HG03342 (cell line): ENCODE data around the gene EEFSEC.

Experiments
- ATAC-seq: cut with Tn5 transposase; IDR thresholded peaks from one replicate; pipeline ENCODE4 v1.9.1; 2021; ENCODE audit warnings: mild to moderate bottlenecking, moderate library complexity; ENCODE audit not compliant: unreplicated experiment

EEFSEC gene

GRCh38 chr3:128214056-128214455 is 60.8 kb downstream of the EEFSEC start:
- no peak for ATAC-seq

- ATAC-seq, result no peak
These were observed 62.0 kb downstream of the EEFSEC start for GRCh38 chr3:128215290-128215689.

GRCh38 chr3:128215800-128216495 is 62.7 kb downstream of the EEFSEC start:
- ATAC-seq, result no peak

- no peak for ATAC-seq
These were observed 64.6 kb downstream of the EEFSEC start for GRCh38 chr3:128217702-128218547.

GRCh38 chr3:128218548-128219257 is 65.4 kb downstream of the EEFSEC start:
- no peak for ATAC-seq

- no peak for ATAC-seq
These were observed 68.0 kb downstream of the EEFSEC start for GRCh38 chr3:128221328-128221727.

GRCh38 chr3:128222796-128223385 is 69.6 kb downstream of the EEFSEC start:
- no peak for ATAC-seq

GRCh38 chr3:128226186-128226725 is 73.0 kb downstream of the EEFSEC start:
- no peak for ATAC-seq

- no peak for ATAC-seq
These were observed 73.6 kb downstream of the EEFSEC start for GRCh38 chr3:128226795-128227395.

GRCh38 chr3:128227507-128227906 is 74.2 kb downstream of the EEFSEC start:
- ATAC-seq, result no peak

GRCh38 chr3:128228366-128228910 is 75.2 kb downstream of the EEFSEC start:
- ATAC-seq, result no peak

GRCh38 chr3:128229106-128229857 is 76.0 kb downstream of the EEFSEC start:
- no peak for ATAC-seq

- no peak for ATAC-seq
These were observed 78.3 kb downstream of the EEFSEC start for GRCh38 chr3:128231606-128232005.

GRCh38 chr3:128232376-128233178 is 79.3 kb downstream of the EEFSEC start:
- ATAC-seq, result no peak

GRCh38 chr3:128235207-128235926 is 82.1 kb downstream of the EEFSEC start:
- ATAC-seq, result no peak

GRCh38 chr3:128236657-128237056 is 83.4 kb downstream of the EEFSEC start:
- ATAC-seq, result no peak

- no peak for ATAC-seq
These were observed 84.3 kb downstream of the EEFSEC start for GRCh38 chr3:128237348-128238183.
